Endothelial cell (in vitro differentiated cells): Measurements from ENCODE around the gene NPPB. TPM values are rescaled to one million over a fixed set of nuclear protein-coding genes. Genes with fewer than 3 reads are reported as not detected.
"Not testable (repeated sequence)": the region's sequence is repeated elsewhere in the genome, so short reads cannot be mapped to it uniquely, and the experiment has no call there.

Experiments
- DNase-seq: peaks from one replicate; pipeline ENCODE4 v3.0.0; 2021; ENCODE audit warnings: low spot score
- H3K27ac Mint-ChIP-seq: one replicate; pipeline ENCODE4 v1.8.0; 2021; ENCODE audit warnings: mixed read lengths, inconsistent platforms; ENCODE audit not compliant: unreplicated experiment
- H3K27me3 Mint-ChIP-seq: one replicate; pipeline ENCODE4 v1.8.0; 2021; ENCODE audit warnings: mild to moderate bottlenecking, moderate library complexity, mixed read lengths, inconsistent platforms; ENCODE audit not compliant: unreplicated experiment
- H3K36me3 Mint-ChIP-seq: one replicate; pipeline ENCODE4 v1.8.0; 2021; ENCODE audit warnings: mild to moderate bottlenecking, low read depth, mixed read lengths, inconsistent platforms; ENCODE audit not compliant: unreplicated experiment
- H3K4me1 Mint-ChIP-seq: one replicate; pipeline ENCODE4 v1.8.0; 2021; ENCODE audit warnings: mild to moderate bottlenecking, mixed read lengths, inconsistent platforms; ENCODE audit not compliant: unreplicated experiment
- H3K4me3 Mint-ChIP-seq: one replicate; pipeline ENCODE4 v1.8.0; 2021; ENCODE audit warnings: mild to moderate bottlenecking, mixed read lengths, inconsistent platforms; ENCODE audit not compliant: unreplicated experiment
- H3K9me3 Mint-ChIP-seq: one replicate; pipeline ENCODE4 v1.8.0; 2021; ENCODE audit warnings: mixed read lengths, inconsistent platforms; ENCODE audit not compliant: unreplicated experiment
- long read RNA-seq: library from polyadenylated mRNA; unstranded; transcript quantifications from one replicate; pipeline ENCODE4 v2.0.0, GENCODE V29; 2020; ENCODE audit not compliant: unreplicated experiment
- total RNA-seq: library from RNA; stranded (reverse); fragmentation: NEBNext Ultra II Directional; extraction: Animal tissue kit (Norgen Biotek cat#: 25700); gene quantifications from one replicate; pipeline ENCODE4 v1.2.1, GENCODE V29; 2021; ENCODE audit not compliant: unreplicated experiment
- TF ChIP-seq, protein P1 (sequence below): fragments of 200-600 bp; sonication (generic); IDR thresholded peaks from one replicate; pipeline ENCODE4 v1.5.0; 2021; ENCODE audit warnings: antibody characterized with exemption; ENCODE audit not compliant: unreplicated experiment

Gene NPPB
- total RNA-seq = not detected
- long read RNA-seq = 0 reads

DNA sequence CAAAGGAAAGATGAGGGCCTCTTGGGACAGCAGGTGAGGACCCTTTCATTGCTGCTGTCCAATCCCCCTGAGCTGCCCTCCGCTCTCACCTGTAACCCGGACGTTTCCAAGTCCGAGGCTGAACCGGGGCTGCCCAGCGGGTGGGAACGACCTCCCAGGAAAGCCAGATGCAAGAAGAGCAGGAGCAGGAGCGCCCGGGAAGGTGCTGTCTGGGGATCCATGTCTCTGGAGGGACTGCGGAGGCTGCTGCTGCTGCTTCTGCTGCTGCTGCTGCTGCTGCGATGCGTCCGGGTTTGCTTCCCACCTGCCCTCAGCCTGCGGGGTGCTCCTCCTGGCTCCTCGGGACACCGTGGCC is at the start of gene NPPB:
Gene NPPB (minus strand): TSS at position 333 of the 355 bp plus-strand sequence. CDS start 112 bp downstream, at position 221.
- no peaks in the 10 kb centered on the region for H3K9me3 Mint-ChIP-seq
- DNase-seq = no peak
- TF ChIP-seq, protein P1, sequence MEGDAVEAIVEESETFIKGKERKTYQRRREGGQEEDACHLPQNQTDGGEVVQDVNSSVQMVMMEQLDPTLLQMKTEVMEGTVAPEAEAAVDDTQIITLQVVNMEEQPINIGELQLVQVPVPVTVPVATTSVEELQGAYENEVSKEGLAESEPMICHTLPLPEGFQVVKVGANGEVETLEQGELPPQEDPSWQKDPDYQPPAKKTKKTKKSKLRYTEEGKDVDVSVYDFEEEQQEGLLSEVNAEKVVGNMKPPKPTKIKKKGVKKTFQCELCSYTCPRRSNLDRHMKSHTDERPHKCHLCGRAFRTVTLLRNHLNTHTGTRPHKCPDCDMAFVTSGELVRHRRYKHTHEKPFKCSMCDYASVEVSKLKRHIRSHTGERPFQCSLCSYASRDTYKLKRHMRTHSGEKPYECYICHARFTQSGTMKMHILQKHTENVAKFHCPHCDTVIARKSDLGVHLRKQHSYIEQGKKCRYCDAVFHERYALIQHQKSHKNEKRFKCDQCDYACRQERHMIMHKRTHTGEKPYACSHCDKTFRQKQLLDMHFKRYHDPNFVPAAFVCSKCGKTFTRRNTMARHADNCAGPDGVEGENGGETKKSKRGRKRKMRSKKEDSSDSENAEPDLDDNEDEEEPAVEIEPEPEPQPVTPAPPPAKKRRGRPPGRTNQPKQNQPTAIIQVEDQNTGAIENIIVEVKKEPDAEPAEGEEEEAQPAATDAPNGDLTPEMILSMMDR = no peak
- no peaks in the 10 kb centered on the region for H3K36me3 Mint-ChIP-seq
- H3K27ac Mint-ChIP-seq = no peak within 1 kb of the TSS
- H3K27me3 Mint-ChIP-seq = peaks cover 2% of the 10 kb centered on the region
- no peaks in the 10 kb centered on the region for H3K4me1 Mint-ChIP-seq
- H3K4me3 Mint-ChIP-seq = no peak within 1 kb of the TSS

DNA sequence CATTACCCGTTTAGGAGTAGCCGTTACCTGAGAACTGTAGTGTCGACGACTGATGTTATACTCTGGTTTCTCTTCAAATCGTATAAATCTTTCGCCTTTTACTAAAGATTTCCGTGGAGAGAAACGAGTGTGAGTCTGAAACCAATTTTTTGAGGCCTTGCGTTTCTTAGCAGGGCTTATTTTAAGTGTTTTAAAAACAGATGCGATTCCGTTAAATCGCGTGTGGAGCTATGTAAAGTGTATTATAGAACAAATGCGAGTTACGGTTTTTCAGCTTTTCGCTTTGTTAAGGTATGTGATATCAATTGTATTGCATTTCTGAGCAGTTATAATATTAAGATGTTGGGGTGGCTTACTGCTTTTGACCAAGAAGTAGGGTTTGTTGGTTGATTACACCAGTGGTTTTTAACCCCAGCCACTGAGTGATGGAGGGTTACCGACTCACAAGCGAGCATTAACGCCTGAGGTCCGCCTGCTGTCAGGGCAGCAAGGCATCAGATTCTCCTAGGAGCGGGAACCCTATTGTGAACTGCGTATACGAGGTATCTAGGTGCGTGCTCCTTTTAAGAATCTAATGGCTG is 49.4 kb upstream of the NPPB start:
- Mint-ChIP-seq H3K36me3 (no peaks in the 10 kb centered on the region), H3K27me3 (peaks cover 8% of the 10 kb centered on the region), H3K9me3 (no peaks in the 10 kb centered on the region), H3K4me1 (peaks cover 14% of the 10 kb centered on the region), H3K4me3 (peak overlapping the region; percentile 94), H3K27ac (peak overlapping the region; percentile 100)
- TF ChIP-seq, protein P1 = no peak
- DNase-seq = peak; percentile 70

DNA sequence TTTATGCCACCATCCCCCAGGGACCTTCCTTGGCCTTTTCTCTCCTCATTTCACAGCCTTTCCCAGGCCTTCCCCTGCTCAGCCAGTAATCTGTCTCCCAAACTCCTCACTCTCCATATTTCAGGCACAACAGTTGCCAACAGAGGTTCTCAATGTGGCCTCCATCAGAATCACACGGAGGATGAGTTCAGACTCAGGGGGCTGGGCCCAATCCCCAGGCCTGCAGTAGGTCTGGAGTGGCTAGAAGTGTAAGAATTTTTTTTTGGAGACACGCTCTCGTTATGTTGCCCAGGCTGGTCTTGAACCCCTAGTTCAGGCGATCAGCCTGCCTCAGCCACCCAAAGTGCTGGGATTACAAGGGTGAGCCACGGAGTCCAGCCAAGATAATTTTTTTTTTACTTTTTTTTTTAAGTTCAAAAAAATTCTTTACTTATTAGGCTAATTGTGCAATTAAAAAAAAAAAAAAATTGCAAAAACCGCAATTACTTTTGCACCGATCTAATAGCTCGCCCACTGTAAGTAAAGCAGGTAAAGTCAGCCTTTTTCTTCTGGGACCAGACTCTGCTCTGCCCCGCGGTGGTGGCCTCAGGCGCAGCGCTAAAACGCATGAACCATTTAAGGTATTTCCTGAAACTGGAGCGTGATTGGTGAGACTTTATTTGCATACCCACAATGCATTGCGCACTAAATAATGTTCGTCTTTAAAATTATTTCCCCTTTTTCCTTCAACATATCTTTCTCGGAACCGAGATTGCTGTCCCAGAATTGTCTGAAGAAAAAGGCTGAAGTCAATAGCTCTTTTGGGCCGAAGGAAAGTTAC is 48.7 kb upstream of the NPPB start:
- Mint-ChIP-seq H3K4me3 (peak overlapping the region; percentile 94), H3K4me1 (peaks cover 14% of the 10 kb centered on the region), H3K9me3 (no peaks in the 10 kb centered on the region), H3K27me3 (peaks cover 8% of the 10 kb centered on the region), H3K36me3 (no peaks in the 10 kb centered on the region), H3K27ac (peak overlapping the region; percentile 100)
- DNase-seq = peak; percentile 89
- TF ChIP-seq, protein P1 = peak; percentile 63

DNA sequence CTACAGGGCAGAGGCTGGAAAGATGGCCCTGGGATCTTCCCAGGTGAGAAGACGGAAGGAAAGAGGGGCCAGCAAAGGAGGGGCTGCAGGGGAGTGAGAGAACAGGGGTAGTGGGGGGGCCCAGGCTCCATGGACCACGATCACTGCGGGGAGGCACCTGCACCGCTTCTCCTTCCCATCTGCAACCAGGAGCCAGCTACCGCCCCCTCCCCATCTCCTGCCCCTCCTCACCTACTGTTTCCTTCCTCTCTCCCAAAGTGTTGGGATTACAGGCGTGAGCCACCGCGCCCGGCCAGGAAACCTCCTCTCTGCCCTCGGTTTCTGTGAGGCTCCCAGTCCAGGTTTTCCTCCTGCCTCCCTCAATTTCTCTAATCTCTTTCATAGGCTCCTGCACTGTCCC is 48.1 kb upstream of the NPPB start:
- Mint-ChIP-seq H3K4me3 (no peak overlapping the region), H3K4me1 (peaks cover 14% of the 10 kb centered on the region), H3K36me3 (no peaks in the 10 kb centered on the region), H3K9me3 (no peaks in the 10 kb centered on the region), H3K27ac (no peak overlapping the region), H3K27me3 (peaks cover 8% of the 10 kb centered on the region)
- no peak for DNase-seq
- TF ChIP-seq, protein P1 = no peak

DNA sequence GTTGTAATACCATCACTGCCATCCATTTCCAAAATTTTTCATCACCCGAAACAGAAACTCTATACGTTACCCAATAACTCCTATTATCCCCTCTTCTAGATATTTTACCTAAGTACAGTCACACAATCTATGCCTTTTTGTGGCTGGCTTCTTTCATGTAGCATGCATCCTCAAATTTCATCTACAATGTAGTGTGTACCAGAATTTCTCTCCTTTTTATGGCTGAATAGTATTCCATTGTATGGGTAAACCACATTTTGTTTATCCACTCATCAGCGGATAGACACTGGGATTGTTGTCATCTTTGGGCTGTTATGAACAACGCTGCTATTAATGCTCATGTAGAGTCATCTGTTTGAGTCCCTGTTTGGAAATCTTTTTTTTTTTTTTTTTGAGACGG is 46.2 kb upstream of the NPPB start:
- Mint-ChIP-seq H3K4me1 (peaks cover 14% of the 10 kb centered on the region), H3K36me3 (no peaks in the 10 kb centered on the region), H3K9me3 (no peaks in the 10 kb centered on the region), H3K27me3 (peaks cover 8% of the 10 kb centered on the region), H3K4me3 (no peak overlapping the region), H3K27ac (no peak overlapping the region)
- no peak for DNase-seq
- TF ChIP-seq, protein P1 = no peak

DNA sequence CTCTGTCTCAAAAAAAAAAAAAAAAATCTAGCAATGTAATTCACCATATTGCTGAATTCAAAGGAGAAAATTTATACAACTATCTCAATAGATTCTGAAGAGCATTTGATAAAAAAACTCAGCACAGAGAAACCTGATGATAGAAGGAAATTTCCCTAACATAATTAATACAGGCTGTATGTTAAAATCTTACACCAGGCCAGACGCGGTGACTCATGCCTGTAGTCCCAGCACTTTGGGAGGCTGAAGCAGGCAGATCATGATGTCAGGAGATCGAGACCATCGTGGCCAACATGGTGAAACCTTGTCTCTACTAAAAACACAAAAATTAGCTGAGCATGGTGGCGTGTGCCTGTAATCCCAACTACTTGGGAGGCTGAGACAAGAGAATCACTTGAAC is 45.4 kb upstream of the NPPB start:
- not testable (repeated sequence) for DNase-seq, H3K36me3 Mint-ChIP-seq, H3K27ac Mint-ChIP-seq, H3K4me3 Mint-ChIP-seq, H3K9me3 Mint-ChIP-seq
- Mint-ChIP-seq H3K4me1 (peaks cover 14% of the 10 kb centered on the region), H3K27me3 (peaks cover 12% of the 10 kb centered on the region)
